ENCODE data around the gene NAT8. TPM values are rescaled to one million over a fixed set of nuclear protein-coding genes. Genes with fewer than 3 reads are reported as not detected.
"Not testable (repeated sequence)": the region's sequence is repeated elsewhere in the genome, so short reads cannot be mapped to it uniquely, and the experiment has no call there.

NAT8 gene
- total RNA-seq, 4 donors from 2014 or later, result not detected

DNA sequence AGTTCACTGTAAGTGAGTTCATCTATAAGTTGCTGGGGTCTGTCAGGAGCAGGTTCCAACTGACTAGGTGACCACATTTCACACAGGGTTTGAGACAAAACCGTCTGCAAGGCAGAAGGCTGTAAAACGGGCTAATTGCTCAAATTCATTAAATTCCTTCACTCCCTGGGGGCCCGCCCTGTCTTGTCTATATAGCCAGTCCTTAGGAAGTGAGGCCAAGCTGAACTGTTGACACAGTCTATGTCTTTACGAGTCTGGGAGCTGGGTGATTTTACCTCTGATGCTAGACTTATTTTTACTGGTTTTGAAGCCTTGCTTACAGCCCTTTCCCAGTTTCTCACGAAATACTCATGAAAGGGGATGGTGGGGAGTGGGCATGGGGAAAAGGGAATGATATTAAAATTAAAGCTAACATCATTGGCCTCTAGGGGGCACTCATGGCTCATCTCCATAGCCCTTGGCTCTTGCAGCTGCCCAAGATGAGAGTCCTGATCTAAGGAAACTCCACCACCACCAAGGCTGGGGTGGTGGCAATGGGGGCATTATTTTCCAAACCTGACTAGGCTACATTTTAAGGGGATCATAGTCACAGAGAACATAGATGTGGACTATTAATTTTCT, 37.8 kb upstream of the NAT8 start:
- H3K27me3 ChIP-seq; H3K36me3 ChIP-seq; H3K27ac ChIP-seq; H3K9me3 ChIP-seq; H3K4me3 ChIP-seq; H3K4me1 ChIP-seq; DNase-seq (ENCODE audit: low spot score in 2 of 2): not testable (repeated sequence)
- TF ChIP-seq, protein P1, sequence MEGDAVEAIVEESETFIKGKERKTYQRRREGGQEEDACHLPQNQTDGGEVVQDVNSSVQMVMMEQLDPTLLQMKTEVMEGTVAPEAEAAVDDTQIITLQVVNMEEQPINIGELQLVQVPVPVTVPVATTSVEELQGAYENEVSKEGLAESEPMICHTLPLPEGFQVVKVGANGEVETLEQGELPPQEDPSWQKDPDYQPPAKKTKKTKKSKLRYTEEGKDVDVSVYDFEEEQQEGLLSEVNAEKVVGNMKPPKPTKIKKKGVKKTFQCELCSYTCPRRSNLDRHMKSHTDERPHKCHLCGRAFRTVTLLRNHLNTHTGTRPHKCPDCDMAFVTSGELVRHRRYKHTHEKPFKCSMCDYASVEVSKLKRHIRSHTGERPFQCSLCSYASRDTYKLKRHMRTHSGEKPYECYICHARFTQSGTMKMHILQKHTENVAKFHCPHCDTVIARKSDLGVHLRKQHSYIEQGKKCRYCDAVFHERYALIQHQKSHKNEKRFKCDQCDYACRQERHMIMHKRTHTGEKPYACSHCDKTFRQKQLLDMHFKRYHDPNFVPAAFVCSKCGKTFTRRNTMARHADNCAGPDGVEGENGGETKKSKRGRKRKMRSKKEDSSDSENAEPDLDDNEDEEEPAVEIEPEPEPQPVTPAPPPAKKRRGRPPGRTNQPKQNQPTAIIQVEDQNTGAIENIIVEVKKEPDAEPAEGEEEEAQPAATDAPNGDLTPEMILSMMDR (IDR thresholded peaks at IDR 0.05), result peak in 1 of 2 donors; percentile 19
- 22% methylated on average over 5 of the region's 5 CpGs for WGBS

DNA sequence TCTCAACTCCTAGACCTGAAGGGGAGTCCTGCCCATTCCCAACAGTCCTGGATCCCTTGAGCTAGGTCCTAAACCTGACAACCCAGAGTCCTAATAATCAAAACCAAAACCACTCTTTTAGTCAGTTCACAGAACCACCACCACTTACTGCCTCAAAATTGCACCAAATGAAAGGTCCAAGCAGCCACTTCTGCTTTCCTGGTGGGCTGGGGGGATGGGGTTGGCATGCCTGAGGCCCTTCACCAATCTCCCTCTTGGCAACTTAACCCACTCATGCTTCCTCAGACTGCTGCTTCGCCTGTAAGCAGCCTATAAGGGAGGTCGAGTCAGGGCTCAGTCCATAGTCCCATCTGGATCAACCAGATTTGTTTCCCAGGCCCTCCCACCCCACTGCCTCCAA, 37.0 kb upstream of the NAT8 start:
- not testable (repeated sequence) for H3K4me3 ChIP-seq; H3K9me3 ChIP-seq; H3K4me1 ChIP-seq; DNase-seq (ENCODE audit: low spot score in 2 of 2); H3K36me3 ChIP-seq; H3K27ac ChIP-seq; H3K27me3 ChIP-seq
- 67% methylated on average over 2 of the region's 2 CpGs for WGBS

DNA sequence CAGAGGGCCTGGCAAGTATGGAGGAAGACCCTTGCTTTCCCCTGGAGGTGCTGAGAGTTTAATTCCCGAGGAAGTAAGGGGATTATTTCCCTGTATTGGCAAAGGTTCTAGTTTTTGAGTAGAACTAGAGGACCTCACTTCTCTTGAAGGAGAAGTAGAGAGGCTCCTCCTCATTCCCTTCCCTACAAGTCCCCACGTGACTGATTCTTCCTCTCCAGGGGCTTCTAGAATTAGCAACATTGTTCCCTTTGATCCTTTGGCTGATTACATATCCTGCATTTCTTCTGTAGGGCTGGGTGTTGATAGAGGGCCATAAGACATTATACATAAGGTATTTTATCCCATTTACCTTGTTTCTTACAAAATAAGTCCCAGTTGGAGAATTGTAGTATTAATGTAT, 35.8 kb upstream of the NAT8 start:
- not testable (repeated sequence) for H3K36me3 ChIP-seq, H3K9me3 ChIP-seq
- WGBS, result 60% methylated on average over 2 of the region's 2 CpGs

DNA sequence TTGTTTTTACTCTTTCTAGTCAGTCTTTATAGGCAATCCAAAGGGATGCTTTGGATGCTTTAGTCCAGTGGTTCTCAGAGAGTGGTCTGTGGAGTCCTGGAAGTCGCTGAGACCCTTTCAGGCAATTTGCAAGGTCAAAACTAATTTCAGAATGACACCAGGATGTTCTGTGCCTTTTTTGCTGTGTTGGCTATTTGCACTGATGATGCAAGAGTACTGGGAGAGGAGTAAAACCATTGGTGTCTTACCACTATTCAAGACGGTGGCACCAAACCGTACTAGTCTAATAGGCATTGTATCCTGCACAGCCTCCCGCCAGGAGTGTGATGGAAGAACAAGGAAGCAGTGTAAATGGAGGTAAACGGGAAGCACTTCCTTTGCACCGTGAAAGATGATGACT, 34.0 kb upstream of the NAT8 start:
- H3K27me3 ChIP-seq; H3K4me1 ChIP-seq; H3K9me3 ChIP-seq; H3K36me3 ChIP-seq; H3K4me3 ChIP-seq; DNase-seq (ENCODE audit: low spot score in 2 of 2); H3K27ac ChIP-seq: not testable (repeated sequence)
- WGBS, result 70% methylated on average over 6 of the region's 6 CpGs

More for the DNA sequence above, 35.8 kb upstream of the NAT8 start:
- H3K4me1 ChIP-seq; DNase-seq (ENCODE audit: low spot score in 2 of 2); H3K27ac ChIP-seq; H3K27me3 ChIP-seq; H3K4me3 ChIP-seq: not testable (repeated sequence)

DNA sequence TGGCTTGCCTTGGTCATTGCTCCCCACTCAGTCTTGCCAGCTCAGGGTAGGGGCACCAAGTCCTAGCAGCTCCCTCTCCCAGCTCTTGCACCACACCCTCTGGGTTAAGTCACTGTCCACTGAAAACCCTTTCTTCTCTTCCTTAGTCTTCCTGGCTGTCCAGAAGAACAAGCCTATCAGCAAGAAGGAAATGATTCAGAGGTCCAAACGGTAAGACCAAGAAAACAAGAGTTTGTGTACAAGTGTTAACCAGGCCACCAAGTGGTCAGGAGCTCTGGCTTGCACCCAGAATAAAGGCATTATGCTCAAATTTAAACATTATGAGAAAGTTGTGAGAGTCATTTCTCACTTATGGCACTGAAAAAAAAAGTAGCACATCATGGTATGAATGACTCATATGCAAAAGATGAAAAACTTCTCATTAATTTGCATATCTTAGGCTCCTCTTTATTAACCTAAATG, 32.5 kb upstream of the NAT8 start:
- WGBS, result 67% methylated on average over 1 of the region's 1 CpG
- H3K36me3 ChIP-seq, result not testable (repeated sequence)

DNA sequence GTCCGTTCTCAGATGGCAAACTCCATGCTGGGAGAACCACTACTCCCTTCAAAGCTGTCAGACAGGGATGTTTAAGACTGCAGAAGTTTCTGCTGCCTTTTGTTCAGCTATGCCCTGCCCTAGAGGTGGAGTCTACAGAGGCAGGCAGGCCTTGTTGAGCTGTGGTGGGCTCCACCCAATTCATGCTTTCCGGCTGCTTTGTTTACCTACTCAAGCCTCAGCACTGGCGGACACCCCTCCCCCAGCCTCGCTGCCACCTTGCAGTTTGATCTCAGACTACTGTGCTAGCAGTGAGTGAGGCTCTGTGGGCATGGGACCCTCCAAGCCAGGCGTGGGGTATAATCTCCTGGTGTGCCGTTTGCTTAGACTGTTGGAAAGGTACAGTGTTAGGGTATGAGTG, 27.8 kb upstream of the NAT8 start:
- not testable (repeated sequence) for H3K4me3 ChIP-seq; H3K27ac ChIP-seq; DNase-seq (ENCODE audit: low spot score in 2 of 2); H3K9me3 ChIP-seq; H3K4me1 ChIP-seq; H3K27me3 ChIP-seq; H3K36me3 ChIP-seq
- 80% methylated on average over 1 of the region's 6 CpGs for WGBS

More for the DNA sequence above, 32.5 kb upstream of the NAT8 start:
- not testable (repeated sequence) for H3K9me3 ChIP-seq; H3K27me3 ChIP-seq; H3K4me3 ChIP-seq; H3K4me1 ChIP-seq; H3K27ac ChIP-seq; DNase-seq (ENCODE audit: low spot score in 2 of 2)

DNA sequence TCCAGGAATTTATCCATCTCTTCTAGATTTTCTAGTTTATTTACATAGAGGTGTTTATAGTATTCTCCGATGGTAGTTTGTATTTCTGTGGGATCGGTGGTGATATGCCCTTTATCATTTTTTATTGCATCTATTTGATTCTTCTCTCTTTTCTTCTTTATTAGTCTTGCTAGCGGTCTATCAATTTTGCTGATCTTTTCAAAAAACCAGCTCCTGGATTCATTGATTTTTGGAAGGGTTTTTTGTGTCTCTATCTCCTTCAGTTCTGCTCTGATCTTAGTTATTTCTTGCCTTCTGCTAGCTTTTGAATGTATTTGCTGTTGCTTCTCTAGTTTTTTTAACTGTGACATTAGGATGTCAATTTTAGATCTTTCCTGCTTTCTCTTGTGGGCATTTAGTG, 25.0 kb upstream of the NAT8 start:
- not testable (repeated sequence) for H3K9me3 ChIP-seq; H3K27ac ChIP-seq; H3K4me1 ChIP-seq; H3K36me3 ChIP-seq; H3K4me3 ChIP-seq; DNase-seq (ENCODE audit: low spot score in 2 of 2); H3K27me3 ChIP-seq
- WGBS, result 95% methylated on average over 3 of the region's 3 CpGs

DNA sequence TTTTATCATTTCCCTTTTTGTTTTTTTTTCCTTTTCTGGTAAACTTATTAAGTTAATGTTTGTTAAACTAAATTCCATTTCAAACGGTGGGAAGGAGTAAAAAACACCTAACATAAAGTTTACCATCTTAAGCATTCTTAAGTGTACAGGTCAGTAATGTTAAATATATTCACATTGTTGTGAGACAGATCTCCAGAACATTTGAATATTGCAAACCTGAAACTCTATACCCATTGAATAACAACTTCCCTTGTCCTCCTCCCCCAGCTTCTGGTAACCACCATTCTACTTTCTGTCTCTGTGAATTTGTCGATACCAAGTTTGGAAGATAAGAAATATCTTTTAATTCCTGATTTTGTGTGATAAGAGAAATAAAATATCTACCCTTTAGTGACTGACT, 12.0 kb upstream of the NAT8 start:
- no peaks in the 10 kb centered on the region for H3K4me1 ChIP-seq
- no peak overlapping the region for H3K4me3 ChIP-seq
- WGBS, result 69% methylated on average over 2 of the region's 2 CpGs
- H3K36me3 ChIP-seq, result no peaks in the 10 kb centered on the region
- TF ChIP-seq, protein P1 (IDR thresholded peaks at IDR 0.05), result no peak
- no peak for TF ChIP-seq POLR2AphosphoS5 (IDR thresholded peaks at IDR 0.05)
- no peak for TF ChIP-seq EP300 (IDR thresholded peaks at IDR 0.05)
- TF ChIP-seq POLR2A (IDR thresholded peaks at IDR 0.05), result no peak
- DNase-seq (ENCODE audit: low spot score in 2 of 2), result no peak
- H3K27ac ChIP-seq, result no peak overlapping the region
- H3K27me3 ChIP-seq, result no peaks in the 10 kb centered on the region
- peaks cover 3% of the 10 kb centered on the region for H3K9me3 ChIP-seq

All from suprapubic skin (tissue), 4 donors.